Measurements from ENCODE around the gene FRS2.

GRCh38 chr12:69627501-69627900 lies 157.3 kb downstream of the FRS2 start:
- no peak for TF ChIP-seq CTCF (IDR thresholded peaks at IDR 0.05; ENCODE audit: insufficient read depth, low read length)
- TF ChIP-seq REST (IDR thresholded peaks at IDR 0.05; ENCODE audit: insufficient replicate concordance, low read depth) = no peak
- no peak for TF ChIP-seq GABPA (IDR thresholded peaks at IDR 0.05; ENCODE audit: low read depth)
